PFSK-1 (cell line): ENCODE data around the gene PPP2R1B.

Experiments
- FOXP2 ChIP-seq: optimal IDR thresholded peaks from 2 replicates; pipeline ENCODE3; 2011; ENCODE audit warnings: borderline replicate concordance, control low read depth, inconsistent platforms; ENCODE audit not compliant: insufficient read depth; ENCODE audit errors: extremely low read length, extremely low read depth
- POLR2AphosphoS5 ChIP-seq: IDR thresholded peaks from 2 replicates; pipeline ENCODE4 v1.6.1; 2012; ENCODE audit warnings: low read depth, mild to moderate bottlenecking, control low read depth, low read length, moderate library complexity
- REST ChIP-seq, 2 experiments: IDR thresholded peaks; 2 replicates each; pipeline versions ENCODE4 v1.6.1 to v1.8.0; 2011 to 2012; ENCODE audit warnings: low read depth in 2 of 2, low read length in 2 of 2, control low read depth in 1 of 2, inconsistent platforms in 1 of 2, mild to moderate bottlenecking in 1 of 2, moderate library complexity in 1 of 2; ENCODE audit not compliant: insufficient read depth in 1 of 2
- SIN3A ChIP-seq: IDR thresholded peaks from 2 replicates; pipeline ENCODE4 v1.6.1; 2012; ENCODE audit warnings: mild to moderate bottlenecking, low read length, moderate library complexity, borderline replicate concordance; ENCODE audit not compliant: insufficient read depth
- TAF1 ChIP-seq: IDR thresholded peaks from 2 replicates; pipeline ENCODE4 v1.6.1; 2012; ENCODE audit warnings: low read length, control low read depth, borderline replicate concordance; ENCODE audit not compliant: insufficient read depth

Gene PPP2R1B

GRCh38 chr11:111785076-111785475 lies 18.9 kb upstream of the PPP2R1B start:
- no peak for TF ChIP-seq FOXP2
- TF ChIP-seq TAF1 = no peak
- no peak for TF ChIP-seq POLR2AphosphoS5
- TF ChIP-seq SIN3A = no peak
- TF ChIP-seq REST (IDR thresholded peaks at IDR 0.05; ENCODE audit: insufficient read depth in 1 of 2, low read depth in 2 of 2, low read length in 2 of 2) = no peak

DNA sequence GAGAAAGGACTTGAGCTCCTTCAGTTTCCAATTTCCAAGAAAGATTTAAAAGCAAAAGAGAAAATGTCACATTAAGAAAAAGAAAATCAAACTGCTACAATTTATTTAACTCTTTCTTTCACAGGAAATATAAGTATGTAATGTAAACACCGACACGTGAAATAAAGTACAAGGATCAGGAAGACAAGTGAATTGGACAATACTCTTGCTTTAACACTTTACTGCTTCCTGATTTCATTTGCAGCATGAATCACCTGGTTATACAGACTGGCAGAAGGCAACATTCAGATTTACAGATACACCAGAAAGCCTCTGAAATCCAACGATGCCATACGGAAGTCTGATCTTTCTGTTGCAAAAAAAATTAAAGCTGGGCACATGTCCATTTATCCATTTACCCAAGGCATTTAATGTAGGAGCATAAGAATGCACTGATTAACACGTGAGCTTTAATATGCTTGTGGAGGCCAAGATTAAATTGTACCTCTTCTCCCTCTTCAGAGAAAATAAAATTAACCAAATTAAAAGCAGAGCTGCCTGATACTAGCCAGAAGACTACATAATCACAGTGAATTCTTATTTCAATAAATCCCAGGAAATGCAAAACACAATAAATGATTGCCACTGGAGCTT lies 16.0 kb upstream of the PPP2R1B start:
- TF ChIP-seq SIN3A = no peak
- TF ChIP-seq FOXP2 = no peak
- TF ChIP-seq REST (IDR thresholded peaks at IDR 0.05; ENCODE audit: insufficient read depth in 1 of 2, low read depth in 2 of 2, low read length in 2 of 2) = no peak
- TF ChIP-seq POLR2AphosphoS5 = no peak
- TF ChIP-seq TAF1 = no peak

GRCh38 chr11:111779118-111779517 lies 12.9 kb upstream of the PPP2R1B start:
- no peak for TF ChIP-seq REST (IDR thresholded peaks at IDR 0.05; ENCODE audit: insufficient read depth in 1 of 2, low read depth in 2 of 2, low read length in 2 of 2)
- TF ChIP-seq FOXP2 = no peak
- TF ChIP-seq TAF1 = no peak

GRCh38 chr11:111778047-111778558 lies 11.9 kb upstream of the PPP2R1B start:
- no peak for TF ChIP-seq REST (IDR thresholded peaks at IDR 0.05; ENCODE audit: insufficient read depth in 1 of 2, low read depth in 2 of 2, low read length in 2 of 2)
- TF ChIP-seq SIN3A = no peak
- no peak for TF ChIP-seq POLR2AphosphoS5
- TF ChIP-seq TAF1 = no peak
- no peak for TF ChIP-seq FOXP2
